Ovary (tissue), 9 donors: ENCODE results near the gene METRNL. TPM values are rescaled to one million over a fixed set of nuclear protein-coding genes. Genes with fewer than 3 reads are reported as not detected.
A peak's percentile ranks its signal among the peaks of the same experiment; 100 is the strongest.

Source experiments
- DNase-seq, 5 donors: peaks; one replicate each; pipeline ENCODE4 v3.0.0-alpha.2; 2019 to 2020
- H3K27ac ChIP-seq, 2 donors: fragments of 200-600 bp; one replicate each; pipeline versions ENCODE4 v1.5.1 to v1.8.0; 2019 to 2022
- H3K27me3 ChIP-seq: fragments of 200-600 bp; one replicate; pipeline ENCODE4 v1.8.0; 2022
- H3K36me3 ChIP-seq: fragments of 200-600 bp; sonication (generic); one replicate; pipeline ENCODE4 v1.5.1; 2019
- H3K4me1 ChIP-seq: one replicate; pipeline ENCODE4 v1.8.1; 2013; ENCODE audit warnings: mild to moderate bottlenecking, moderate library complexity; ENCODE audit not compliant: insufficient read depth
- H3K4me3 ChIP-seq: fragments of 200-600 bp; sonication (generic); one replicate; pipeline ENCODE4 v1.5.1; 2017
- H3K9me3 ChIP-seq, 2 donors: fragments of 200-600 bp in 1 of 2; sonication (generic) in 1 of 2; one replicate each; pipeline versions ENCODE4 v1.5.1 to v1.8.1; 2013 to 2019; ENCODE audit warnings: mild to moderate bottlenecking in 1 of 2, moderate library complexity in 1 of 2
- CTCF ChIP-seq, 3 donors: fragments of 450-650 bp in 2 of 3; fragments of 200-600 bp in 1 of 3; IDR thresholded peaks; one replicate each; pipeline versions ENCODE4 v1.5.1 to v1.8.0; 2016 to 2022; ENCODE audit warnings: antibody characterized with exemption in 3 of 3, mild to moderate bottlenecking in 1 of 3
- EP300 ChIP-seq: sonication (generic); formaldehyde crosslinking; IDR thresholded peaks from one replicate; pipeline ENCODE4 v1.6.1; 2017; ENCODE audit warnings: antibody characterized with exemption
- POLR2A ChIP-seq: fragments of 450-650 bp; IDR thresholded peaks from one replicate; pipeline ENCODE4 v1.6.1; 2017; ENCODE audit warnings: antibody characterized with exemption, mild to moderate bottlenecking, moderate library complexity
- WGBS, 3 donors: extraction: QIAGEN DNeasy Blood & Tissue Kit in 1 of 3; methylation state at CpG; one replicate each; pipeline versions ENCODE4 v1.1.5 to v1.1.7; 2013 to 2017; 5-methylcytosine and 5-hydroxymethylcytosine counted together
- intact Hi-C, 4 donors: fragments of 100-400 bp; cut with DNase I; formaldehyde crosslinking; loops; one replicate each; pipeline versions ENCODE4 v1.11.0 to v1.15.1; 2022 to 2023
- polyA plus RNA-seq, 2 donors: library from polyadenylated mRNA; stranded (reverse); fragments of 200-250 nt in 1 of 2; fragments of 350-450 nt in 1 of 2; fragmentation: Illumina TruSeq in 1 of 2; extraction: RNeasy Lipid Tissue Mini Kit (QIAGEN cat#74804) in 1 of 2; gene quantifications; one replicate each; pipeline ENCODE4 v1.2.3, GENCODE V29; 2013 to 2014
- total RNA-seq, 7 donors: library from RNA; depleted of rRNA in 2 of 7; stranded (reverse); fragments of >200 nt in 2 of 7; fragmentation: NEBNext Ultra II Directional in 3 of 7; extraction: Animal tissue kit (Norgen Biotek cat#: 25700) in 3 of 7; gene quantifications; one replicate each; pipeline versions ENCODE4 v1.1.0 to v1.2.4, GENCODE V29; 2016 to 2023
- donor health status: DM: no; HTN: no; CAD: no; lungs with moderate emphysema.
- donor health status: DM: no; HTN: no; CAD: no.
- donor health status: Bipolar disorder and iron deficiency.
- donor health status: DM: yes; HTN: yes; CAD: no.
- donor health status: DM: no; HTN: no; CAD: no.
- donor health status: DM: yes; HTN: yes; CAD: no.

METRNL gene
- total and polyA plus RNA-seq, 9 donors, result 4.3 to 84.3 (median 29.4) TPM

- Histone ChIP-seq H3K27me3 (no peaks in the 10 kb centered on the region), H3K36me3 (no peaks in the 10 kb centered on the region), H3K4me3 (no peak overlapping the region), H3K27ac (no peak overlapping the region), H3K4me1 (peaks cover 3% of the 10 kb centered on the region), H3K9me3 (no peaks in the 10 kb centered on the region)
- peak in 1 of 5 donors; percentile 15 for DNase-seq
- TF ChIP-seq CTCF (IDR thresholded peaks at IDR 0.05) (no peak), EP300 (no peak), POLR2A (no peak)
- intact Hi-C loops, result no loop called here
- 94 to 95% (median 94%) methylated on average over 18 of the region's 18 CpGs for WGBS, 3 donors
Observed at GRCh38 chr17:83032781-83033180, 46.6 kb upstream of the METRNL start.

GRCh38 chr17:83034525-83034924, 44.9 kb upstream of the METRNL start:
- H3K36me3 ChIP-seq, result no peaks in the 10 kb centered on the region
- whole genome bisulfite sequencing, 3 donors, result 94 to 97% (median 96%) methylated on average over 14 of the region's 14 CpGs
- H3K27me3 ChIP-seq, result no peaks in the 10 kb centered on the region
- TF ChIP-seq CTCF (IDR thresholded peaks at IDR 0.05), result no peak
- no peak for TF ChIP-seq EP300
- no peak for TF ChIP-seq POLR2A
- no peaks in the 10 kb centered on the region for H3K9me3 ChIP-seq
- H3K4me3 ChIP-seq, result no peak overlapping the region
- DNase-seq, result peak in 1 of 5 donors; percentile 26
- no peak overlapping the region for H3K27ac ChIP-seq
- peaks cover 3% of the 10 kb centered on the region for H3K4me1 ChIP-seq
- intact Hi-C loops, result no loop called here

GRCh38 chr17:83035722-83036121, 43.7 kb upstream of the METRNL start:
- H3K36me3 ChIP-seq, result no peaks in the 10 kb centered on the region

GRCh38 chr17:83036193-83036592, 43.2 kb upstream of the METRNL start:
- H3K4me3 ChIP-seq, result no peak overlapping the region
- 92 to 96% (median 94%) methylated on average over 7 of the region's 7 CpGs for WGBS, 3 donors
- intact Hi-C loops, result no loop called here

More at GRCh38 chr17:83035722-83036121, 43.7 kb upstream of the METRNL start:
- Histone ChIP-seq H3K27ac (no peak overlapping the region), H3K4me1 (peaks cover 3% of the 10 kb centered on the region), H3K4me3 (no peak overlapping the region), H3K27me3 (no peaks in the 10 kb centered on the region), H3K9me3 (no peaks in the 10 kb centered on the region)
- TF ChIP-seq CTCF (IDR thresholded peaks at IDR 0.05) (no peak), EP300 (no peak)
- intact Hi-C loops, result no loop called here
- 85 to 95% (median 90%) methylated on average over 13 of the region's 13 CpGs for WGBS, 3 donors
- peak in 1 of 5 donors; percentile 15 for DNase-seq

More at GRCh38 chr17:83036193-83036592, 43.2 kb upstream of the METRNL start:
- Histone ChIP-seq H3K9me3 (no peaks in the 10 kb centered on the region), H3K27ac (no peak overlapping the region), H3K36me3 (no peaks in the 10 kb centered on the region), H3K4me1 (peaks cover 3% of the 10 kb centered on the region), H3K27me3 (no peaks in the 10 kb centered on the region)
- TF ChIP-seq POLR2A (no peak), CTCF (IDR thresholded peaks at IDR 0.05) (no peak), EP300 (no peak)
- DNase-seq, result no peak
